ENCODE measurements around the gene TMEM92.

TMEM92 gene

GRCh38 chr17:50264263-50265113 lies 9.8 kb upstream of the TMEM92 start:
- TF ChIP-seq CTCF (IDR thresholded peaks at IDR 0.05; ENCODE audit: low read depth, low read length), result no peak
- no peak for DNase-seq (ENCODE audit: extremely low read depth, low read depth)

- no peak for DNase-seq (ENCODE audit: extremely low read depth, low read depth)
- TF ChIP-seq CTCF (IDR thresholded peaks at IDR 0.05; ENCODE audit: low read depth, low read length), result no peak
These were observed 9.1 kb upstream of the TMEM92 start for GRCh38 chr17:50265212-50265611.

- TF ChIP-seq CTCF (IDR thresholded peaks at IDR 0.05; ENCODE audit: low read depth, low read length), result no peak
- no peak for DNase-seq (ENCODE audit: extremely low read depth, low read depth)
These were observed 8.5 kb upstream of the TMEM92 start for GRCh38 chr17:50265690-50266315.

GRCh38 chr17:50266384-50267073 lies 7.7 kb upstream of the TMEM92 start:
- DNase-seq (ENCODE audit: extremely low read depth, low read depth), result peak; percentile 60

GRCh38 chr17:50267074-50267841 lies 7.0 kb upstream of the TMEM92 start:
- DNase-seq (ENCODE audit: extremely low read depth, low read depth), result no peak
- TF ChIP-seq CTCF (IDR thresholded peaks at IDR 0.05; ENCODE audit: low read depth, low read length), result no peak

More at GRCh38 chr17:50266384-50267073, 7.7 kb upstream of the TMEM92 start:
- peak; percentile 26 for TF ChIP-seq CTCF (IDR thresholded peaks at IDR 0.05; ENCODE audit: low read depth, low read length)

GRCh38 chr17:50268026-50268425 lies 6.2 kb upstream of the TMEM92 start:
- DNase-seq (ENCODE audit: extremely low read depth, low read depth), result no peak
- no peak for TF ChIP-seq CTCF (IDR thresholded peaks at IDR 0.05; ENCODE audit: low read depth, low read length)

Data from AG09319 (cell line).